Measurements from ENCODE around the gene COG8.

Gene COG8

GRCh38 chr16:69314534-69314933, 24.8 kb downstream of the COG8 start:
- no peaks in the 10 kb centered on the region for H3K9me3 ChIP-seq
- H3K36me3 ChIP-seq: peaks cover 41 to 64% (median 43%) of the 10 kb centered on the region in 3 donors
- no peak for TF ChIP-seq CTCF (IDR thresholded peaks at IDR 0.05)
- intact Hi-C loops (cut with DNase I; ENCODE audit: low total_unique reads): no loop called here
- H3K4me1 ChIP-seq: peaks cover 8 to 29% (median 20%) of the 10 kb centered on the region in 4 donors
- H3K27ac ChIP-seq: no peak overlapping the region
- H3K4me3 ChIP-seq: no peak overlapping the region
- no peaks in the 10 kb centered on the region for H3K27me3 ChIP-seq
- no peak for DNase-seq

GRCh38 chr16:69313469-69313868, 25.9 kb downstream of the COG8 start:
- DNase-seq: no peak
- Histone ChIP-seq H3K9me3 (no peaks in the 10 kb centered on the region), H3K27ac (no peak overlapping the region), H3K27me3 (no peaks in the 10 kb centered on the region), H3K36me3 (peaks cover 31 to 53% (median 33%) of the 10 kb centered on the region in 3 donors), H3K4me3 (no peak overlapping the region), H3K4me1 (peaks cover 8 to 29% (median 20%) of the 10 kb centered on the region in 4 donors)
- intact Hi-C loops (cut with DNase I; ENCODE audit: low total_unique reads): no loop called here
- no peak for TF ChIP-seq CTCF (IDR thresholded peaks at IDR 0.05)

- peaks cover 16 to 36% (median 18%) of the 10 kb centered on the region in 3 donors for H3K36me3 ChIP-seq
- H3K27ac ChIP-seq: peak overlapping the region; percentile 71 to 84
- H3K4me3 ChIP-seq: peak overlapping the region; percentile 72 to 83
- H3K4me1 ChIP-seq: peaks cover 8 to 29% (median 20%) of the 10 kb centered on the region in 4 donors
- intact Hi-C loops (cut with DNase I; ENCODE audit: low total_unique reads): no loop called here
- H3K9me3 ChIP-seq: no peaks in the 10 kb centered on the region
- no peak for TF ChIP-seq CTCF (IDR thresholded peaks at IDR 0.05)
- no peaks in the 10 kb centered on the region for H3K27me3 ChIP-seq
- peak in 1 of 2 donors; percentile 75 for DNase-seq
These were observed 27.6 kb downstream of the COG8 start for GRCh38 chr16:69311533-69312387.

- H3K27me3 ChIP-seq: no peaks in the 10 kb centered on the region
- H3K9me3 ChIP-seq: no peaks in the 10 kb centered on the region
- intact Hi-C loops (cut with DNase I; ENCODE audit: low total_unique reads): no loop called here
- peak within 1 kb of the TSS; percentile 72 to 83 for H3K4me3 ChIP-seq
- DNase-seq: peak; percentile 96 to 98
- peaks cover 8 to 29% (median 20%) of the 10 kb centered on the region in 4 donors for H3K4me1 ChIP-seq
- peak within 1 kb of the TSS; percentile 77 to 84 for H3K27ac ChIP-seq
- TF ChIP-seq CTCF (IDR thresholded peaks at IDR 0.05): peak; percentile 91 to 98
- H3K36me3 ChIP-seq: peaks cover 8 to 28% (median 9%) of the 10 kb centered on the region in 3 donors
These were observed 28.5 kb downstream of the COG8 start, which contains the start of gene VPS4A for GRCh38 chr16:69310653-69311532. Gene VPS4A, plus strand, starts transcription at chr16:69311350. Its CDS starts 162 bp downstream, at chr16:69311512.

GRCh38 chr16:69309316-69309715, 30.0 kb downstream of the COG8 start:
- H3K27me3 ChIP-seq: no peaks in the 10 kb centered on the region
- H3K27ac ChIP-seq: no peak overlapping the region

More at GRCh38 chr16:69309316-69309715, 30.0 kb downstream of the COG8 start:
- no peak for DNase-seq
- Histone ChIP-seq H3K4me1 (peaks cover 8 to 29% (median 20%) of the 10 kb centered on the region in 4 donors), H3K4me3 (no peak overlapping the region), H3K36me3 (peaks cover 3 to 22% (median 6%) of the 10 kb centered on the region in 3 donors), H3K9me3 (no peaks in the 10 kb centered on the region)
- intact Hi-C loops (cut with DNase I; ENCODE audit: low total_unique reads): no loop called here
- TF ChIP-seq CTCF (IDR thresholded peaks at IDR 0.05): no peak

Measured in tibial artery (tissue), 4 donors.